NOMO-1 treated with DMSO at 0.1 percent for 48 hours (cell line): Measurements from ENCODE around the gene NUP210.

Experiments used
- DNase-seq: peaks from one replicate; lab custom pipeline; 2025; ENCODE audit not compliant: unreplicated experiment; lab: John Stamatoyannopoulos, UW

Gene NUP210

DNA sequence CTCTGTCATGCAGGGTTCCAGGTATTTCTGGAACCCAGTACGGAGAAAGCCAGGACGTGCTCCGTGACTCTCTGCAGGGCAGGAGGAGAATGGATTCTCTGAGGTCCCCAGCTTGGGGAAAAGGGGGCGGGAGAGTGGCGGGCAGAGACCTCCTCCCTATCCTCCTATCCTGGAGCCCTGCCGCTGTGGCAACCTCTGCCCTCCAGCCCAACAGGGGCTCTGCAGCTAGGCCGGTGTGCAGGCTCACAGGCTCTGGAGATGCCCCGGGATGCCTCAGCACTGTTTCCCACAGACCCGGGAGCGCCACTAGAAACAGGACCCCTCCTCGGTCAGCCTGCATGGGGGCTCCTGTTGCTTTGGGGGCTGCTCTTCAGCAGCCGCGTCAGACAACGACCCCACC, 43.1 kb downstream of the NUP210 start:
- no peak for DNase-seq

DNA sequence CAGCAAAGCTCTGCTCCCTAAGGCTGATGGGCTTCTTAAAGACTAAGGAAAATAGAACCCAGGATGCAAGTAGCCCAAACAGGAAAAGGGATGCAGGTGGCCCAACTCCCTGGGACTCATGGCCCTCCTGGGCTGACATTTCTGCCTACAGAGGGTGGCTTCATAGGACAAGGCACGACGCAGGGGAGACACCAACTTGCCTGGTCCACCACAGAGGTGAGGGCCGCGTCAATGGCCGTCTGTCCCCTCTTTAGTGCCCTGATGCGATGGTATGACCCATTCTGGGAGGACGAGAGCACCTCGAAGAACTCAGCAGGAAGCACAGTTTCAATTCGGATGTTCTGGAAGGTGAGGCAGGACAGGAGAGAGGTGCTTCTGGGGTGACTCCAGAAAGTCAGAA, 44.0 kb downstream of the NUP210 start:
- DNase-seq: no peak

GRCh38 chr3:13375464-13375863, 44.7 kb downstream of the NUP210 start:
- no peak for DNase-seq

GRCh38 chr3:13373975-13374586, 46.0 kb downstream of the NUP210 start:
- no peak for DNase-seq

GRCh38 chr3:13372656-13373055, 47.5 kb downstream of the NUP210 start:
- no peak for DNase-seq

- no peak for DNase-seq
Measured at GRCh38 chr3:13372126-13372525, 48.0 kb downstream of the NUP210 start.

DNA sequence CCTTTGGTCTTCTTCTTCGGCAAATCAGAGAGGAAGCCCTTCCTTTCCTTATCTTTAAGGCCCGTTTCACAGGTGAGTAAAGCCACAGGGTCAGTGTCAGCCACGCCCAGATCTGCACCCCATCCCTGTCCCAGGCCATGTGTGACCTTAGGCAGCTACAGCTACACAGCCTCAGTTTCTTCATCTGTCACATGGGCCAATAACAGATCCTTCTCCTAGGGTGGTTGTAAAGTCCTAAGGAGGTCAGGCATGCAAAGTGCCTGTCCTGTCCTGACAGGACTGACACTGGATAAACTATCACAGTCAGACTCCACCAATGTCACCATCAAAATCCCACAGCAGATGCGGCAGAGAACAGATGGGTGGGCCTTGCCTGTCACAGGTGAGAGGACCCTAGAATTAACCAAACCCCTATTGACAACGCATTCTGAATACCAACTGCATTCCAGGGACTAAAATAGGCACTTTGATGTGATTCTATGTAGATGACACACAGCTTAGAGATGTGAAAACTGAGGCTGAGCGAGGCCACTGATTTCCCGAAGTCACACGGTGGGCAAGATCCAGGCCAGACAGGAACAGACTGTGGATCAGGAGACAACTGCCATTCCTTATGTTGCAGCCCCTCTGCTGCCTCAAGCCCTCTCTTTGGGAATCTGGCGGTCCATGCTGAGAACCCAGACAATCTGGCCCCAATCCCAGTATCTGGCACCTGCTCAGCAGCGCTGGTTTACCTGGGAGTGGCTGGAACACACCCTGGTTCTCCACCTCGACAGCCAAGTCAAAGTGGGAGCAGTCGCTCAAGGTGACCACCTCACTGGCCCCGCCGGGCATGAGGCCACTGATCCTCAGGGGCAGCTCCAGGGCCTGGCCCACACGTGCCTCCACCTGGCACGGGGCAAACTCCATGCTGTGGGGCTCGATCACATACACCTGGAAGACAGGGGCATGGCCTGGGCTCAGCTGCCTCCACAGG, 48.7 kb downstream of the NUP210 start:
- no peak for DNase-seq

- no peak for DNase-seq
Measured at GRCh38 chr3:13370609-13371008, 49.5 kb downstream of the NUP210 start.

GRCh38 chr3:13370055-13370454, 50.1 kb downstream of the NUP210 start:
- no peak for DNase-seq

DNA sequence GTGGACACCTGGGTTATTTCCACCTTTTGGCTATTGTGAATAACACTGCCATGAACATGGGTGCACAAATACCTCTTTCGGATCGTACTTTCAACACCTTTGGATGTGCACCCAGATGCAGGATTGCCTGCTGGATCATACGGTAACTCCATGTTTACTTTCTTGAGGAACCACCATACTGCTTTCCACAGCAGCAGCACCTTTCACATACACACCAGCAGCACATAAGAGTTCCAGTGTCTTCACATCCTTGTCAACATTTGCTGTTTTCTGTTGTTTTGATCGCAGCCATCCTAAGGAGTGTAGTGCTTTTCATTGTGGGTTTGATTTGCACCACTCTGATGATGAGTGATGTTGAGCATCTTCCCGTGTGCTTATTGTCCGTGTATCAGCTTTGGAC, 51.3 kb downstream of the NUP210 start:
- DNase-seq: no peak

DNA sequence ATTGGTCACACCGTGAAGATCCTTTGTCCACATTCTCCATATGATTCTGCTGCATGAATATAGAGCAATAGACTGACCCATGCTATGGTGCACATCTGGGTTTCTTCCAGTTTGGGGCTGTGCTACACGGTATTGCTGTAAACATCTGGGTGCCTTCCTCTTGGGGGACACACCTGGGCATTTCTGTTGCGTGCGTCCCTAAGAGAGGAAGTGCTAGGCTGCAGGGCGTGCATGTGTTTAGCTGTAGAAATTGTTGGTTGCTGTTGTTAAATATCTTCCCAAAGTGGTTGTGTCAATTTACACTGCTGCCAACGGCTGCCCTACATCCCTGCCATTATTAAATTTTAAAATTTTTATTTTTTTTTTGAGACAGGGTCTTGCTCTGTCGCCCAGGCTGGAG, 52.4 kb downstream of the NUP210 start:
- DNase-seq: no peak

- no peak for DNase-seq
Measured at GRCh38 chr3:13365390-13366379, 54.4 kb downstream of the NUP210 start.

DNA sequence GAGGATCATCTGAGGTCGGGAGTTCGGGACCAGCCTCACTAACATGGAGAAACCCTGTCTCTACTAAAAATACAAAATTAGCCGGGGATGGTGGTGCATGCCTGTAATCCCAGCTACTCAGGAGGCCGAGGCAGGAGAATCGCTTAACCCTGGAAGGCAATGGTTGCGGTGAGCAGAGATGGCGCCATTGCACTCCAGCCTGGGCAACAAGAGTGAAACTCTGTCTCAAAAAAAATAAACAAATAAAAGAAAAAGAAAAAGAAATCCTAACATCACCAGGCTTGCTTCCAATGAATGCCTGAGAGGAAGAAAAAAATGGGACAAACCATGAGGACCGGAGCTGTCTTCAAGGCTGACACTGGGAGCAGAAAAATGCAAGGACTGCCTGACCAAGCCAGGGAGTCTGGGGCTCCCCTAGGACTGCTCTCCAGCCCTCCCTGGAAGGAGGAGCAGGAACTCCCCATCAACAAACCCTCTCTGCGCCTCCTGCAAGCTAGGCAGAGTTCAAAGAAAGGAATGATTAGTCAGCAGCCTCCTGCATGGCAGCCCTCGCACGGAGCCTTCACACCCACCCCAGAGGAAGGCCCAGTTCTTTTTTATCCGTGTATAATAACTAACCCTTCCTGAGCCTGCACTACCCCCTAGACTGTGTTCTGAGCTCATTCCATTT, 55.4 kb downstream of the NUP210 start:
- no peak for DNase-seq

DNA sequence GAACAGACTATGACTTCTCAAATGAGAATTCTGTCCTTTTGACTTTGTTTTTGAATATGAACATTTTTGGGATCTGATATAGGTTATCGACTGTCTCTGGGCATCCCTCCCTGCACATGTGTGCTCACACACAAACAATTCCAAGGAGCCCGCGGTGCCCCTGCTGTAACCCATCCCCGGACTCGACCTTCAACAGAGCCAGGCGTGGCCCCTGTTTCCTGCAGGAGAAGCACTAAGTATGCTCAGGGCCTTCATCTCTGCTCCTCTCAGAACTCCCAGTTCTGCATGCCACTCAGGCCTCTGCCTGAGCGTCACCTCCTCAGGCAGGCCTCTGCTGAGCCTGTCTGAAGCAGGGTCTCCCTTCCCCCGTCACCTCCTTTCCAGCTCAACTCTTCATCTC, 57.6 kb downstream of the NUP210 start:
- DNase-seq: no peak

DNA sequence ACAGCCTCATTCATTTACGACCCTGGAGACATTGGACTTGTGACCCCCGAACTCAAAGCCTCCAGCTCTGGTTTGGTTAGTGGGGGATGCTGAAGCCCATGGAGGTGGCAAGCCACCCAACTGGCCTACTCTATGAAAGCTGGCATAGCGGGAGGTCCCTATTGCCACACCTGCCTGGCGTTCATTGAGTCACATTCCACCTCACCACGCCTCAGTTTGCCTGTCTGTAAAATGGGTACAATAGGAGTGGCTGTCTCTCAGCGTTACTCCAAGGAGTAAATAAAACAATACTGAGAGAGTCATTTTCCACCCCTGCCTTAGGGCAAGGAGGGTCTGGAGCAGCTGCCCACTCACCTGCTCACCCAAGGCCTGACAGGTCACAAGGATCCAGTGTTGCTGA, 60.2 kb downstream of the NUP210 start:
- DNase-seq: no peak

DNA sequence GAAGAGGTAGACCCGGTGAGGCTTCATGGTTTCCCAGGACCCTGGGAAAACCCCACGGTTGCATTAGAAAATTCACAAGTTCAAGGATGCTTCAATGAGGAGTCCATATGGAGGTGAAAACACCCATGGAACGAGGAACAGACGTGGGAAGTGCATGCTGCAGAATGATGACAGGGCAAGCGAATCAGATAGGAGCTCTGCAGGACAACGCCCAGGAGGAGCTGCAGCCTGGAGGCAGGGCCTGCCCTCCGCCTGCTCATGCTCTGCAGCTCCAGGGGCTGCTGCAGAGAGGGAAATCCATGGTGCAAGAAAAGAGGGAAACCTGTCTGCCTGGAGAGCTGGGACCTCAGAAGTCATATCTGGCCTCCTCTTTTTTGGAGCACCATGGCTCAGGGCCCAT, 61.5 kb downstream of the NUP210 start:
- no peak for DNase-seq

- no peak for DNase-seq
Measured at GRCh38 chr3:13358051-13358450, 62.1 kb downstream of the NUP210 start.

DNA sequence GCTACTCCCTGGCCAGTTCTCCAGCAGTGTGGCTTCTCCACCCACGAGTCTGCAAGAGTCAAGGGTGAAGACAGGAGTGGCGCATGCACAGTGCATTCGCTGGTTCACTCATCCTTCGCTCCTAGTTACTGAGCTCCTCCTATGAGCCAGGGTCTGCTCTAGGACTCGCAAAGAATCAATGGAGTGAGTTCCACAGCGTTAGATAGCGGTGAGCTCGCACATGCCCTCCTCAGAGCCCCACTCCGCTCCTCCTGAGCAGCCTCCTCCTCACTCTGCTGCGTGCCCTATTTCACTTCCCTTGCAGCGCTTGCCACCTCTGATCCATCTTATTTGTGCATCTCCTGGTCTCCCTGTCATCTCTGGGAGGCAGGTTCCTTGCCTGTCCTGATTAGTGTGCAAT, 63.0 kb downstream of the NUP210 start:
- no peak for DNase-seq

DNA sequence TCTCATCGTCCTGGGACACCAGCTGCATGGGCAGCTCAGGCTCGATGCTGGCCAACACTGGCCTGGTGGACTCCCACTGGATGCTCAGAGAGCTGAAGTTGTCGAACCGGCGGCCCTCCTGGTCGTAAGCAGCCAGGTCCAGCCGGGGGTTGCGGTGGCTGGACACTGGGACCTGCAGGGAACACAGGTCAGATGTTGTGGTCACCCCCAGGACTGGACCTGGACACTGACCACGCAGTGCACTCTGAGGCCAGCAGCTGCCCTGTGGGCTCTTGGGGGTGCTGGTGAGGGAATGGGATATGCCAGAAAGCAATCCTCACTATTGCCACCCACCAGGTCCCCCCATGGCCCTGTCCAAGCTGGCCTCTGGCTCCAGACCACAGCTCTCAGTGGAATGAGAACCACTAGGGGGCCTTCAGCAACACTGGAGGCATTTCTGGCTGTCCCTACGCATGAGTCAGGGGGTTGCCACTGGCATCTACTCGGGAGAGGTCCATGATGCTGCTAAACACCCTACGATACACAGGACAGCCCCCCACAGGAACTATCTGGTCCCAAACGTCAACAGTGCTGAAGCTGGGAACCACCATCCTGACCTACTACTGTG, 66.1 kb downstream of the NUP210 start:
- DNase-seq: no peak

DNA sequence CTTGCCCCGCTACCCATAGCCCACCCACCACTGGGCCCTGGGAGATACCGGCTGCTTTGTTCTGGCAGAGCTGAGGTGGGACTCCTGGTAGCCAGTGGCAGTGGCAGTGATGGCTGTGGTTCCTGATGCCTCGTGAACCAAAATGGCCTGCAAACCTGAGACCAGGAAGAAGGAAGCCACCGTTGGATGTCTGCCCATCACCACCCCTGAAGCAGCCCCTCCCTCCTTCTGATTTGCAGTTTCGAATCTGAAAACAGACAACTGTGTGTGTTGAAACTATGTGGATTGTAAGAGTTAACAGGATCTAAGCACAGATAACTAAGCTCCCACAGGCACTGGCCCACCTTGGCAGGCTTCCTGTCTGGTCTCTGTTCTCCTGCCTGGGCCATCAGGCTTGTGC, 66.6 kb downstream of the NUP210 start:
- DNase-seq: no peak
